OCI-LY1 (cell line): ENCODE results near the gene SEMA3A.

Experiments used
- H2AFZ ChIP-seq: fragments of 200-600 bp; sonication (generic), shearing (Covaris generic); 2 replicates; pipeline ENCODE4 v1.6.0; 2014; ENCODE audit warnings: antibody characterized with exemption, mild to moderate bottlenecking, low read length
- H3F3A ChIP-seq: fragments of 200-600 bp; sonication (generic), shearing (Covaris generic); 2 replicates; pipeline ENCODE4 v1.6.0; 2014; ENCODE audit warnings: mild to moderate bottlenecking, antibody characterized with exemption, low read length, moderate library complexity; ENCODE audit not compliant: insufficient read depth
- H3K27ac ChIP-seq: fragments of 200-600 bp; sonication (generic); 2 replicates; pipeline ENCODE4 v1.5.1; 2014; ENCODE audit warnings: low read length, mixed run types, mild to moderate bottlenecking, low read depth; ENCODE audit not compliant: poor library complexity, severe bottlenecking
- H3K27me3 ChIP-seq: fragments of 200-600 bp; sonication (generic); 2 replicates; pipeline ENCODE4 v1.6.0; 2014; ENCODE audit warnings: antibody characterized with exemption, mild to moderate bottlenecking, low read length, moderate library complexity; ENCODE audit not compliant: insufficient read depth
- H3K36me3 ChIP-seq: fragments of 200-600 bp; sonication (generic); 2 replicates; pipeline ENCODE4 v1.6.1; 2014; ENCODE audit warnings: mild to moderate bottlenecking, antibody characterized with exemption, low read length, moderate library complexity, mixed read lengths; ENCODE audit not compliant: insufficient read depth
- H3K4me1 ChIP-seq: fragments of 200-600 bp; sonication (generic); 2 replicates; pipeline ENCODE4 v1.5.1; 2014; ENCODE audit warnings: mild to moderate bottlenecking, low read length, moderate library complexity; ENCODE audit not compliant: insufficient read depth, severe bottlenecking
- H3K4me2 ChIP-seq: fragments of 200-600 bp; sonication (generic), shearing (Covaris generic); 2 replicates; pipeline ENCODE4 v1.6.1; 2014; ENCODE audit warnings: low read length
- H3K4me3 ChIP-seq: fragments of 200-600 bp; sonication (generic); 2 replicates; pipeline ENCODE4 v1.5.1; 2014; ENCODE audit warnings: low read length, low read depth, mild to moderate bottlenecking, mixed read lengths; ENCODE audit not compliant: poor library complexity, severe bottlenecking
- H3K79me2 ChIP-seq: fragments of 200-600 bp; shearing (Covaris generic); 2 replicates; pipeline ENCODE4 v1.6.1; 2016; ENCODE audit warnings: mixed run types, low read length, mixed read lengths; ENCODE audit not compliant: insufficient read depth
- H3K9ac ChIP-seq: fragments of 200-600 bp; sonication (generic), shearing (Covaris generic); 2 replicates; pipeline ENCODE4 v1.6.1; 2014; ENCODE audit warnings: mild to moderate bottlenecking, low read length, mixed read lengths
- H3K9me2 ChIP-seq: fragments of 200-600 bp; sonication (generic), shearing (Covaris generic); 2 replicates; pipeline ENCODE4 v1.6.1; 2014; ENCODE audit warnings: low read depth, mild to moderate bottlenecking, low read length, mixed read lengths
- H3K9me3 ChIP-seq: fragments of 200-600 bp; shearing (Covaris generic); 2 replicates; pipeline ENCODE4 v1.6.1; 2014; ENCODE audit warnings: low read length, mixed read lengths
- H4K20me1 ChIP-seq: fragments of 200-600 bp; sonication (generic), shearing (Covaris generic); 2 replicates; pipeline ENCODE4 v1.6.0; 2016; ENCODE audit warnings: mild to moderate bottlenecking, low read length; ENCODE audit not compliant: insufficient read depth
- EZH2 ChIP-seq: fragments of 200-600 bp; sonication (generic), shearing (Covaris generic); IDR thresholded peaks from 2 replicates; pipeline ENCODE4 v1.8.0; 2017; ENCODE audit warnings: borderline replicate concordance, mixed run types, mild to moderate bottlenecking, antibody characterized with exemption, low read length, moderate library complexity, mixed read lengths
- TF ChIP-seq, protein P1 (sequence below): fragments of 200-600 bp; sonication (generic), shearing (Covaris generic); IDR thresholded peaks from 2 replicates; pipeline ENCODE4 v1.5.1; 2017; ENCODE audit warnings: mild to moderate bottlenecking, antibody characterized with exemption, low read length, moderate library complexity, mixed read lengths

SEMA3A gene

DNA sequence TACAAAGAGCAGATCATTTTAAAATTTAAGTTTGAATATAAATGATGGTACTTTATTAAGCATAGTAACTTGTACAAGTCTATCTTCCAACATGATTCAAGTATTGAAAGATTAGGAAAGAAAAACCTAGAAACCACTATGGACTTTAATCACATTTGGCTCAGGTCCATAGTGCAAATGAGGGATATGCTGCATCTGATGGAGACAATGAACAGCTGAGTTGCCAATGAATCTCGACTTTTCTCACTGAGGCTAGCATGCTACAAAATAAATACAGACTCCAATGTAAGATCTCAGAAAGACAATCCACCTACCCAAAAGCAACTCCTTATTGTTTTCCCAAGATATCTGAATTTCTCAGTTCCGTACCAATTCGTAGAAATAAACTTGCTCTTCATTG, 89.8 kb downstream of the SEMA3A start:
- no peaks in the 10 kb centered on the region for H3K9me3 ChIP-seq
- no peaks in the 10 kb centered on the region for H4K20me1 ChIP-seq
- no peak overlapping the region for H3K9ac ChIP-seq
- no peaks in the 10 kb centered on the region for H3K27me3 ChIP-seq
- TF ChIP-seq, protein P1, sequence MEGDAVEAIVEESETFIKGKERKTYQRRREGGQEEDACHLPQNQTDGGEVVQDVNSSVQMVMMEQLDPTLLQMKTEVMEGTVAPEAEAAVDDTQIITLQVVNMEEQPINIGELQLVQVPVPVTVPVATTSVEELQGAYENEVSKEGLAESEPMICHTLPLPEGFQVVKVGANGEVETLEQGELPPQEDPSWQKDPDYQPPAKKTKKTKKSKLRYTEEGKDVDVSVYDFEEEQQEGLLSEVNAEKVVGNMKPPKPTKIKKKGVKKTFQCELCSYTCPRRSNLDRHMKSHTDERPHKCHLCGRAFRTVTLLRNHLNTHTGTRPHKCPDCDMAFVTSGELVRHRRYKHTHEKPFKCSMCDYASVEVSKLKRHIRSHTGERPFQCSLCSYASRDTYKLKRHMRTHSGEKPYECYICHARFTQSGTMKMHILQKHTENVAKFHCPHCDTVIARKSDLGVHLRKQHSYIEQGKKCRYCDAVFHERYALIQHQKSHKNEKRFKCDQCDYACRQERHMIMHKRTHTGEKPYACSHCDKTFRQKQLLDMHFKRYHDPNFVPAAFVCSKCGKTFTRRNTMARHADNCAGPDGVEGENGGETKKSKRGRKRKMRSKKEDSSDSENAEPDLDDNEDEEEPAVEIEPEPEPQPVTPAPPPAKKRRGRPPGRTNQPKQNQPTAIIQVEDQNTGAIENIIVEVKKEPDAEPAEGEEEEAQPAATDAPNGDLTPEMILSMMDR: no peak
- TF ChIP-seq EZH2: no peak
- H3K79me2 ChIP-seq: no peaks in the 10 kb centered on the region
- H3K4me3 ChIP-seq: no peak overlapping the region
- H3K9me2 ChIP-seq: no peaks in the 10 kb centered on the region
- H2AFZ ChIP-seq: no peak overlapping the region
- no peak overlapping the region for H3K4me2 ChIP-seq
- no peaks in the 10 kb centered on the region for H3K4me1 ChIP-seq
- no peaks in the 10 kb centered on the region for H3K36me3 ChIP-seq
- no peaks in the 10 kb centered on the region for H3F3A ChIP-seq
- no peak overlapping the region for H3K27ac ChIP-seq

DNA sequence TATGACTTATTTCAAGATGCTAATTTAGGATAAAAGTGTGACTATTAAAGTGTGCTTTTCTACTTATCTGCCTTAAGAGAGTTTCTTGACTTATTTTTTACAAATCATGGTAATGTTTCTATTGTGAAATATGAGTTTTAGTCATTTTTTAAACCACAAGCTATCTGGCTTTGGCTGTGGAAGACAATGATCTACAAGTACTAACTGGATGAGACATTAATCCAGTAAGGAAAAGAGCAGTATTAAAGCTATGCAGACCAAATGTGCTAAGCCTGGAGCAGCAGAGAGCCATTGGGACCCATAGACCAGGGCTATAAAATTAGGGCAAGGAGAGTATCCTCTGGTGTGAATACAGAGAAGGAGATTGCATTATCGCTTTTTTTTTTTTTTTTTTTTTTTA, 92.4 kb downstream of the SEMA3A start:
- no peaks in the 10 kb centered on the region for H3F3A ChIP-seq
- H3K4me2 ChIP-seq: no peak overlapping the region
- no peaks in the 10 kb centered on the region for H4K20me1 ChIP-seq
- no peak overlapping the region for H3K4me3 ChIP-seq
- TF ChIP-seq, protein P1: no peak
- TF ChIP-seq EZH2: no peak
- no peak overlapping the region for H2AFZ ChIP-seq
- H3K79me2 ChIP-seq: no peaks in the 10 kb centered on the region
- no peak overlapping the region for H3K9ac ChIP-seq
- no peak overlapping the region for H3K27ac ChIP-seq
- H3K9me3 ChIP-seq: no peaks in the 10 kb centered on the region
- H3K27me3 ChIP-seq: no peaks in the 10 kb centered on the region
- H3K9me2 ChIP-seq: no peaks in the 10 kb centered on the region
- H3K36me3 ChIP-seq: no peaks in the 10 kb centered on the region
- no peaks in the 10 kb centered on the region for H3K4me1 ChIP-seq

GRCh38 chr7:84100866-84101265, 93.7 kb downstream of the SEMA3A start:
- Histone ChIP-seq H3K4me3 (no peak overlapping the region), H3K27me3 (no peaks in the 10 kb centered on the region), H3K4me1 (no peaks in the 10 kb centered on the region), H3K4me2 (no peak overlapping the region), H4K20me1 (no peaks in the 10 kb centered on the region), H3K9ac (no peak overlapping the region), H3K79me2 (no peaks in the 10 kb centered on the region), H3K9me2 (no peaks in the 10 kb centered on the region), H3K9me3 (no peaks in the 10 kb centered on the region), H3K27ac (no peak overlapping the region), H3K36me3 (no peaks in the 10 kb centered on the region), H2AFZ (no peak overlapping the region), H3F3A (no peaks in the 10 kb centered on the region)
- TF ChIP-seq EZH2: no peak
- TF ChIP-seq, protein P1: no peak
